NCI-H1105 (cell line): ENCODE measurements around the gene FOXP1.

ENCODE experiments used
- DNase-seq: peaks from one replicate; lab custom pipeline; 2025; lab: John Stamatoyannopoulos, UW

The FOXP1 gene

GRCh38 chr3:71102111-71102983, 481.2 kb downstream of the FOXP1 start:
- DNase-seq: no peak

- DNase-seq: no peak
These were observed 481.9 kb downstream of the FOXP1 start for GRCh38 chr3:71101626-71102025.

GRCh38 chr3:71101014-71101413, 482.5 kb downstream of the FOXP1 start:
- DNase-seq: no peak

DNA sequence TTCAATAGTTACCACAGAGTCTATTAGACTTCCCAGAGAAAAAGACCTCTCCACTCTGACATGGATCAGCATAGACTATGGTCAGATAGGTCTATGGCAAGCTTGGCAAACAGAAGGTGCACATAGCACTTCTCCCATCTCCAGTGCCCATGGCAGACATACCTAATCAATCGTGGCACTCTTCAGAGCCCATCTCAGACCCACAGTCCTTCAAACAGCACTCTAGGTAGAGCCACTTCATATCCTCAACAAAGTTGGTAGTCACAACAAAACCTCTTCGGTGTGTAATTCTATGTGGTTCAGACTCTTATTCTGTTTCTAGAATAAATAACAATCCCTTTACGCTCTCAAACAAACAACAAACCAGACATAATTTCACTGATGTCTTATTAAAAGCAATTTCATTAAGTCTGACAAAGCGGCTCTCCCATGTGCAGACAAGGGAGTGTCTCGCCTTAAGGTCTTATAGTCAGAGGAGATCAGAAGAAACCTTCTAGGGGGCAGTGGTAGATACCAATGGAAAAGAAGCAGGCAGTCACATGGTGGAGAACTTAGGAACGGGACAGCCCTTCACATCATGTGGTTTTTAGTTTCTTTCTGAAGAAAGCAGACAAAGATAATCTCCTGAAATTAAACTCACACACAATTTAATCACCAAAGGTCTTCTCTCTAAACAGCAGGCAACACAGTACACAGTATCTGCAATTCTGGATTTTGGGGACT, 483.4 kb downstream of the FOXP1 start:
- DNase-seq: no peak

DNA sequence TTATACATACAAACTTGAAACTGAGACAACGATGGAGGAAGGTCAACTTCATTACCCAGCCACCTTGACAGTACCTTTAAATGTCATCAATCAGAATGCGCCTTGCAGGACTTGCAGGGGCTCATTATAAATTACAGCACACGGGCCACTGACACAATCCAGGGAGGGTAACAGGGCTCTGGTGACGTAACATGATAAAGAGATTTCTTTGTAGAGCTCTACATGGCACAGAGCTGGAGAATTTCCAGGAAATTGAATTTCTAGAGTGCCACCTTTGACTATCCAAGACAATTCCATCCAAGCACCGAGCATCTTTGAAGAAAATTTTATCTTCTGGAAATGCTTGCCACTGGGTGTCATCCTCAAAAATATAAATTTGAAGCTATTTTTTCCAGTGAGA, 486.0 kb downstream of the FOXP1 start:
- DNase-seq: no peak

GRCh38 chr3:71095511-71096291, 487.8 kb downstream of the FOXP1 start:
- DNase-seq: no peak

DNA sequence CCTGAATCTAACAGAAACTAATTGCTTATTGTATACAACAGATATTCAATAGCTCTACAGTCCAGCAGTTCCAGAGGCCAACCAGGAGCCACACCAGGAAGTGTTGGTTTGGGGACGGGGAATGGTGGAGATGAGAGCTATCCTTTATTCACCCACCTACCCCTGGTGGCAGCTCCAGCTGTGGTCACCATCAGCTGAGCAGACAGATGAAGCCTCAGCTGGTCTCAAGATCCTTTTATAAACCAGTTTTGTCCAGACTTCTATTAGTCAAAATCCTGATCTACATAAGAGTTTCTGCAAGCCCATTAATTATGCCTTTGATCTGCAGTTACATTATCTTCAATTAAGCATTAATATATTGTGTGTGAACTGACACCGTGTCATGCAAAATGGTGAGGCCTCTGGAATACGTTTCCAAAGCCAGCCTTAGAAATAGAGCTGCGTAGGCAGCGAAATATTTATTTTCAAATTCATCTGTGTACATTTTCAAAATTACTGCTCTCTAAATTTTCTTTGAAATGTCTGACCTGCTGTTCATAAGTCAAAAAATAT, 488.8 kb downstream of the FOXP1 start:
- DNase-seq: no peak

DNA sequence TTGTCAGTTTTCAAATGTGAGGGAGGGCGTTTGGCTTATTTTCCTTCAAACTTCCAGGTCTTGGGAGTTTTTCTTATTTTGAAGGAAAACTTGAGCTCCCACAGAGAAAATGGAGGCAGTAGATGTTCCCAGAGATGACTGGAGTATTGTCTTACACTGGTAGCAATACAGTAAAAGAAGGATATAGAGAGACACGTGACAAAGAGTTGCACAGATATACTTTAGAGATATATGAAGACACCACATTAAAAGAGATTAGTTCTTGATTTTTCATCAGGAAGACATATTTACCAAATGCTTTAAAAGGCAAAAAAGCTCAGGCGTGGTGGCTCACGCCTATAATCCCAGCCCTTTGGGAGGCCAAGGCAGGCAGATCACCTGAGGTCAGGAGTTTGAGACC, 490.9 kb downstream of the FOXP1 start:
- no peak for DNase-seq

GRCh38 chr3:71090207-71090606, 493.3 kb downstream of the FOXP1 start:
- no peak for DNase-seq

GRCh38 chr3:71089271-71089847, 494.2 kb downstream of the FOXP1 start:
- DNase-seq: no peak

GRCh38 chr3:71088742-71089141, 494.8 kb downstream of the FOXP1 start:
- no peak for DNase-seq

GRCh38 chr3:71088019-71088708, 495.4 kb downstream of the FOXP1 start:
- no peak for DNase-seq

GRCh38 chr3:71087143-71088018, 496.1 kb downstream of the FOXP1 start:
- no peak for DNase-seq

GRCh38 chr3:71086777-71087142, 496.8 kb downstream of the FOXP1 start:
- DNase-seq: no peak

GRCh38 chr3:71083726-71084131, 499.8 kb downstream of the FOXP1 start:
- DNase-seq: no peak

- no peak for DNase-seq
These were observed 500.7 kb downstream of the FOXP1 start for GRCh38 chr3:71082833-71083232.

DNA sequence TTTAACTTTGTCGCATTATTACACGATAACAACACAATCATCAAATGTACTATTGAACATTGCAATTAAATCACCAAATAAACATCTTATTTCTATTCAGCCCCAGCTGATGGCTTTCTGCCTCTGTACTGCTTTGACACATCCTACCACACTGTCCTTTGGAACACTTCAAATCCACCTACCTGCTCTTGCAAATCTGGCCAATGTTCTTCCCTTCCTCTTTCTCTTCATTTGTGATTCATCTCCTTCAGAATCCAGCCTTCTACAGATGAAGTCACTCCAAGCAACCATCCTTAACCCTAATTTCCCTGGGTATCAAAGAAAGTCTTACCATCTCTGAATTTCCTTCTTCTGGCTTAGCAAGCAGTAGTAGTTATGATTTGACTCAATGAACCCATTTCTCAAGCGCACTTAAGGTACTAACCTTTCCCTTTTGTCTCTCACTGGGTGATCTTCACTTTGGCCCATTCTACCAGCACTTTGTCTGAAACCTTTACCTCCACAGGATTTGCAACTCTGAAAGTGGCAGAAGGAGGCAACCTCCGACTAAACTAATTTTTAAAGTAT, 502.9 kb downstream of the FOXP1 start:
- no peak for DNase-seq

- no peak for DNase-seq
These were observed 504.6 kb downstream of the FOXP1 start for GRCh38 chr3:71078723-71079525.

DNA sequence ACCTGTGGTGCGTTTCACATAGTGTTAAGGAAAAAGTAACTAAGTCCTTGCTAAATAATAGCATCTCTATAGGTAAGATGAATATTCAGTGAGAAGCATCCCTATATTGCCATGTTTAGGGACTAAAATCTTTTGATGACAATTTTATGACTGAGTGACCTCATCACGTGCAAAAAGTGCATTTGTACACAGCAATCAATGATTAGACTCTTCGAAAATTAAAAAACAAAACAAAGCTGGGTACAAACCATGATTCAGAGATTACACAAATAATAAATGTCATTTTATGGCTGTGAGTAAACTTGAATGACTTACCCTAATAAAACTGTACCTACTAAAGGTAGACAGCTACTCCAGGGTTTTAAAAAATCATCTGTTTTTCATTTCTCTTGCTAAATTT, 505.3 kb downstream of the FOXP1 start:
- DNase-seq: no peak
